Measurements from ENCODE around the gene PAX8. TPM values are rescaled to one million over a fixed set of nuclear protein-coding genes. Genes with fewer than 3 reads are reported as not detected.

PAX8 gene
- total and polyA plus RNA-seq, 2 of the 13 experiments (the other 11 are each of a cell fraction or from before 2014, with no cell fraction given), result 1.5 to 8.8 TPM

GRCh38 chr2:113282747-113283533, 4.2 kb upstream of the PAX8 start (continued):
- peak; percentile 82 for TF ChIP-seq SNAPC4 (CRISPR knock-in tag; IDR thresholded peaks at IDR 0.05)
- no peak for TF ChIP-seq ZNF512B (CRISPR knock-in tag; IDR thresholded peaks at IDR 0.05; ENCODE audit: borderline replicate concordance)
- no peak for TF ChIP-seq ZBTB39 (CRISPR knock-in tag; IDR thresholded peaks at IDR 0.05)
- peak; percentile 87; the same call in 1 of the 2 replicates for TF ChIP-seq AHR (CRISPR knock-in tag; IDR thresholded peaks at IDR 0.05)
- TF ChIP-seq HMGXB3 (CRISPR knock-in tag; IDR thresholded peaks at IDR 0.05; ENCODE audit: borderline replicate concordance), result no peak; the same call in 1 of the 2 replicates
- no peak; the same call in 1 of the 2 replicates for TF ChIP-seq SMAD3 (CRISPR knock-in tag; IDR thresholded peaks at IDR 0.05)
- TF ChIP-seq ZNF24 (IDR thresholded peaks at IDR 0.05), result peak; percentile 71; the same call in 1 of the 2 replicates
- TF ChIP-seq ATF3 (CRISPR knock-in tag; IDR thresholded peaks at IDR 0.05), result no peak
